GM21786 (cell line): Measurements from ENCODE around the gene TCHH.
"Not testable (repeated sequence)": the region's sequence is repeated elsewhere in the genome, so short reads cannot be mapped to it uniquely, and the experiment has no call there.

Experiments used
- ATAC-seq: cut with Tn5 transposase; IDR thresholded peaks from one replicate; pipeline ENCODE4 v1.9.1; 2021; ENCODE audit not compliant: unreplicated experiment

The TCHH gene

GRCh38 chr1:152111515-152111968 lies 3.7 kb downstream of the TCHH start:
- no peak for ATAC-seq

- no peak for ATAC-seq
These were observed 4.3 kb downstream of the TCHH start for GRCh38 chr1:152110860-152111514.

- ATAC-seq = no peak
These were observed 4.8 kb downstream of the TCHH start for GRCh38 chr1:152110365-152110859.

GRCh38 chr1:152109998-152110294 lies 5.3 kb downstream of the TCHH start:
- no peak for ATAC-seq

- no peak for ATAC-seq
These were observed 5.8 kb downstream of the TCHH start for GRCh38 chr1:152109231-152109997.

- ATAC-seq = no peak
These were observed 6.4 kb downstream of the TCHH start for GRCh38 chr1:152108882-152109222.

- ATAC-seq = no peak
These were observed 7.0 kb downstream of the TCHH start for GRCh38 chr1:152107984-152108881.

- ATAC-seq = no peak
These were observed 7.9 kb downstream of the TCHH start for GRCh38 chr1:152107031-152107983.

- no peak for ATAC-seq
These were observed 10.4 kb downstream of the TCHH start for GRCh38 chr1:152104854-152105253.

GRCh38 chr1:152096931-152097330 lies 18.3 kb downstream of the TCHH start:
- ATAC-seq = no peak

GRCh38 chr1:152089014-152089674 lies 26.1 kb downstream of the TCHH start, which contains the start of gene TCHHL1:
Gene TCHHL1, minus strand, starts transcription at chr1:152089064. Its CDS starts 921 bp downstream, at chr1:152088143.
- no peak for ATAC-seq

- no peak for ATAC-seq
These were observed 28.5 kb downstream of the TCHH start for GRCh38 chr1:152086760-152087159.

- ATAC-seq = no peak
These were observed 30.4 kb downstream of the TCHH start for GRCh38 chr1:152084853-152085252.

GRCh38 chr1:152081026-152081425 lies 34.2 kb downstream of the TCHH start:
- not testable (repeated sequence) for ATAC-seq

- ATAC-seq = not testable (repeated sequence)
These were observed 34.8 kb downstream of the TCHH start for GRCh38 chr1:152080494-152080893.

GRCh38 chr1:152078831-152079441 lies 36.3 kb downstream of the TCHH start:
- ATAC-seq = no peak

GRCh38 chr1:152072311-152072710 lies 42.9 kb downstream of the TCHH start:
- no peak for ATAC-seq

- no peak for ATAC-seq
These were observed 44.1 kb downstream of the TCHH start for GRCh38 chr1:152071123-152071522.

GRCh38 chr1:152067929-152068328 lies 47.3 kb downstream of the TCHH start:
- no peak for ATAC-seq
